Karpas-422 (cell line): ENCODE results near the gene TMEM179. TPM values are rescaled to one million over a fixed set of nuclear protein-coding genes. Genes with fewer than 3 reads are reported as not detected.

Experiments used
- DNase-seq: peaks from one replicate; pipeline ENCODE4 v3.0.0-alpha.2; 2015
- H2AFZ ChIP-seq: fragments of 200-600 bp; sonication (generic); 2 replicates; pipeline ENCODE4 v1.6.1; 2014; ENCODE audit warnings: antibody characterized with exemption, low read length, mixed read lengths
- H3K27ac ChIP-seq: fragments of 200-600 bp; sonication (generic); 2 replicates; pipeline ENCODE4 v1.5.1; 2014; ENCODE audit warnings: mild to moderate bottlenecking, low read length, moderate library complexity
- H3K27me3 ChIP-seq: fragments of 200-600 bp; sonication (generic); 2 replicates; pipeline ENCODE4 v1.6.1; 2014; ENCODE audit warnings: low read length, mixed read lengths
- H3K36me3 ChIP-seq: fragments of 200-600 bp; sonication (generic); 2 replicates; pipeline ENCODE4 v1.6.1; 2014; ENCODE audit warnings: low read length, mixed read lengths; ENCODE audit not compliant: insufficient read depth
- H3K4me1 ChIP-seq: fragments of 200-600 bp; sonication (generic); 2 replicates; pipeline ENCODE4 v1.6.1; 2014; ENCODE audit warnings: mild to moderate bottlenecking, low read length, mixed read lengths
- H3K4me2 ChIP-seq: fragments of 200-600 bp; sonication (generic); 2 replicates; pipeline ENCODE4 v1.6.1; 2014; ENCODE audit warnings: low read length, low read depth, mild to moderate bottlenecking; ENCODE audit not compliant: poor library complexity, severe bottlenecking
- H3K4me3 ChIP-seq: fragments of 200-600 bp; sonication (generic); 2 replicates; pipeline ENCODE4 v1.5.1; 2014; ENCODE audit warnings: mild to moderate bottlenecking, antibody characterized with exemption, low read length, mixed read lengths
- H3K79me2 ChIP-seq: fragments of 200-600 bp; sonication (generic); 2 replicates; pipeline ENCODE4 v1.6.1; 2014; ENCODE audit warnings: mild to moderate bottlenecking, low read length, mixed read lengths
- H3K9ac ChIP-seq: fragments of 200-600 bp; sonication (generic); 2 replicates; pipeline ENCODE4 v1.6.0; 2014; ENCODE audit warnings: low read length
- H3K9me2 ChIP-seq: fragments of 200-600 bp; sonication (generic), shearing (Covaris generic); replicated peaks from 2 replicates; pipeline ENCODE4 v1.6.0; 2014; ENCODE audit warnings: mild to moderate bottlenecking, low read length, moderate library complexity; ENCODE audit not compliant: insufficient read depth
- H3K9me3 ChIP-seq: fragments of 300-700, 200-600 bp; sonication (generic); 2 replicates; pipeline ENCODE4 v1.6.1; 2014; ENCODE audit warnings: low read length, mixed read lengths
- H4K20me1 ChIP-seq: fragments of 200-600 bp; sonication (generic); 2 replicates; pipeline ENCODE4 v1.6.1; 2014; ENCODE audit warnings: mild to moderate bottlenecking, antibody characterized with exemption, low read length, low read depth; ENCODE audit not compliant: insufficient read depth
- total RNA-seq: library from RNA; depleted of rRNA; stranded (reverse); fragments of >200 nt; shearing (Covaris generic); gene quantifications from 2 replicates; pipeline ENCODE4 v1.2.3, GENCODE V29; 2014; ENCODE audit warnings: low replicate concordance

The TMEM179 gene
- total RNA-seq, 1 experiment from 2014 or later = not detected

DNA sequence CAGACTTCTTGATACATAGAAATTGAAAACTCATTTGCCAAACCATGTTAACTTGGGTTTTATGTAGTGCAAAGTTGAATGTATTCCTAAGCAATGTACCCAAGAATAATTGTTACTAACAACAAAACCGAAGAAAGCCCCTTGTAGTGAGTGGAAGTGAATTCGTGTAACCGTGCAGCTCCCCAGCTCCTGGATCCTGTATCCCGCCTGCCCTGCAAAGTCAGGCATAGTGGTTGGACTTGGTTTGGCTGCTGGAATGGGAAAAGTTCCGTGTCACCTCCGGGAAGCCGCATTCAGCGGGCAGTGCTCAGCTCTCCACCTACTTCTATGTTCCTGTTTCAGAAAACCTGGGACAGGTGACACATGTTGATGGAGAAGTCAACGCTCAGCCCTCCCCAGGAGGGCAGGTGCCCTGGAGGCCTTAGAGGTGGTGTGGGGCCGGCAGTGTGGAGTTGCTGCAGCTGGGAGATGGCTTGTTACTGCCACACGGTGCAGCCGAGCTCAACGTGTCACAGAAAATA is 54.2 kb downstream of the TMEM179 start:
- no peaks in the 10 kb centered on the region for H3K27me3 ChIP-seq
- H3K4me2 ChIP-seq = no peak overlapping the region
- peaks cover 93% of the 10 kb centered on the region for H3K4me1 ChIP-seq
- no peak for DNase-seq
- H3K36me3 ChIP-seq = no peaks in the 10 kb centered on the region
- no peak overlapping the region for H3K9ac ChIP-seq
- H3K9me2 ChIP-seq = no peaks in the 10 kb centered on the region
- no peak overlapping the region for H2AFZ ChIP-seq
- H3K4me3 ChIP-seq = no peak overlapping the region
- H3K27ac ChIP-seq = peak overlapping the region; percentile 96; the same call in 1 of the 2 replicates
- H4K20me1 ChIP-seq = no peaks in the 10 kb centered on the region; the same call in 1 of the 2 replicates
- H3K9me3 ChIP-seq = no peaks in the 10 kb centered on the region
- H3K79me2 ChIP-seq = peaks cover 22% of the 10 kb centered on the region

DNA sequence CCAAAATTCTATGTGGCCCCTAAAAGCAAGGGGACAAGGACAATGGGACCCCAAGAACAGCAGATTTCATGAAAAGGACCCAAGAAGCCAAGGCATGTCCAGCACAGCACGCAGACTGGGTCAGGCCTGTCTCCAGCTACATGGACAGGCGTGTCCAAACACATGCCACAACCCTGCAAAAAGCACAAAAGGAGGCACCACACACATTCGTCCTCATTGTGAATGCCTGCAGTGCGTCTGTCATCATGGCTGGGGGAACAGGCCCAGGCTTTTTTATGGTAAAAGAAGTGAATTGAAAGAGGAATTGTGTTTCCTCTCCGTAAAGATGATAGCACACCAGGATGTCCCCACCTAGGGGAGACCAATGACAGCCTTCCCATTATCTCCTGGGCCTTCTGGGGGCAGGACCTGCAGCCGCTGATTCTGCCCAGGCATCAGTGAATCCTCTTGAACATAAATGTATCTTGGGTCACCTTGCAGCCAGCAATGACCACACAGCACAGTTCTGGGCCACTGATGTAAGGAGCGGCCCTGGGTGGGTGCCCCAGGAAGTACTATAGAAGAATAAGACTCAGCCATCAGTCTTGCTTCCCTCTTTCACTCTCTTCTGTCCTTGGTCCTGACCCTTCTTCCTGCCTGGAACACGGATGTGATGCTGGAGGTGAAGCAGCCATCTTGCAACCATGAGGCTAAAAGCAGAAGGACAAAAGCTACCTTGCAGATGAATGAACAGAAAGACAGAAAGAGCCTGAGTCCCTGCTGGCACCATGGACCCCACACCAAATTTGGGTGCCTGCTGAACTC is 54.8 kb downstream of the TMEM179 start:
- Histone ChIP-seq H3K9ac (peak overlapping the region; percentile 14; the same call in 1 of the 2 replicates), H3K27ac (peak overlapping the region; percentile 96), H3K4me3 (no peak overlapping the region), H3K36me3 (no peaks in the 10 kb centered on the region), H3K9me3 (no peaks in the 10 kb centered on the region), H3K79me2 (peaks cover 15% of the 10 kb centered on the region), H3K4me2 (no peak overlapping the region), H4K20me1 (no peaks in the 10 kb centered on the region; the same call in 1 of the 2 replicates), H3K27me3 (no peaks in the 10 kb centered on the region), H2AFZ (no peak overlapping the region), H3K4me1 (peaks cover 93% of the 10 kb centered on the region), H3K9me2 (no peaks in the 10 kb centered on the region)
- DNase-seq = no peak

DNA sequence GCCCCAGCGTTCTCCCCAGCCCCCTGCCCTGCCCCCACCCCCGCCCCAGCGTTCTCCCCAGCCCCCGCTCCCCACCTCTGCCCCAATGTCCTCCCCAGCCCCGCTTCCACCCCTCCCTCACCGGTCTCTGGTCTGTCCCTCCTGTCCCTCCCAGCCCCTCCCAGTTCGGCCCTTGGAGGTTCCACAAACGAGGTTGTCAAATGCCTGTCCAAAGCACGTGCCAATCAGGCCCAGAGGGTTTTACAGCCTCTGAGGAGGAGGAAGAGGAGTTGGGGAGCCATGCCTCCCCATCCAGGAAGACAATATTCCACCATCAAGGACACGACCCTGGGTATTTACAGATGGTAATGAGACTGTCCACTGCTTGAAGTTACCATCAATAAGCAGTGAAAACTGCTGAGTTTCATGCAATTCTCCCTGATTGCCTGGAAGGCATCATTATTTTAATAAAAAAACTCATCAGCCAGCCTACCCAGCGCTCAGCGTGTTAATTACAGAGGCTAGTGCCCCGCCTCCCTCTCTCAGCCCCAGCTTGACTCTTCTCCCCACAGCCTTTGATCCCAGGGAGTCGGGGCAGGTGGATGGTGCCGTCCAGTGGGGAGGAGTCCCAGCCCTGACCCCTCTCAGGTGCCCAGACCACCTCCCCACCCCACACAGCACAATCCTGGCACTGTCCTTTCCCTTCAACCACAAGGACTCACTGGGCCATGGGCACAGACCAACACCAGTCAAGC is 55.6 kb downstream of the TMEM179 start:
- Histone ChIP-seq H3K79me2 (peaks cover 8% of the 10 kb centered on the region; the same call in 1 of the 2 replicates), H3K4me1 (peaks cover 93% of the 10 kb centered on the region), H3K27ac (peak overlapping the region; percentile 96), H3K27me3 (no peaks in the 10 kb centered on the region), H3K9me3 (no peaks in the 10 kb centered on the region), H3K9me2 (no peaks in the 10 kb centered on the region), H4K20me1 (no peaks in the 10 kb centered on the region; the same call in 1 of the 2 replicates), H2AFZ (no peak overlapping the region), H3K9ac (peak overlapping the region; percentile 14; the same call in 1 of the 2 replicates), H3K36me3 (no peaks in the 10 kb centered on the region), H3K4me2 (no peak overlapping the region), H3K4me3 (no peak overlapping the region)
- no peak for DNase-seq

DNA sequence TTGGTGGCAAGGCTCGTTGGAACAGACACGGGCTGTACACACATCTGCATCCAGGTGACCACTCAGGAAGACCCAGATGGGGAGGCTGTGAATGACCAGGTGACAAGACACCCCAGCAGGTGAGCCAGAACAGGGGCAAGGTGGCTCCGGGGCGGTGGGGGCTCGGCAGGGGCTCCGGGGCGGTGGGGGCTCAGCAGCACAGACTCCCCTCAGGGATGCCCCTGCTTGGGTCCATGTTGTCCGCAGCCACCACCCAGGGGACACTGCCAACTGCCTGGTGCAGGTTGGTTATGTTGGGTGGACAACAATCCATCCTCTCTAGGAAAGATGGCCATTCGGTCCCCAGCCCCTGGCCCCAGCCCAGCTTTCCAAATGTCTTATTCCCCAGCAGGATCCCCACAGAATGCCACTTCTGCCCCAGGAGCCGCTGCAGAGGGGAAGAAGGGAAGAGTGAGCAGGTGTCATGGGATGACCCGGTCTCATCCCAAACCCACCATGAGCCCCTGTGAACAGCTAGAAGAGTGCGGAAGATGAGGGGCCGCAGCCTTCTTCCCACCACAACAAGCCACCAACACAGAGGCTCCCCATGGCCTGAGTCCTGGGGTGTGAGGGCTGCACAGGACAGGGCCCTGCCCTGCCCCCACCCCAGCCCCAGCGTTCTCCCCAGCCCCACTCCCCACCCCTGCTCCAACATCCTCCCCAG is 56.4 kb downstream of the TMEM179 start:
- DNase-seq = no peak
- Histone ChIP-seq H3K27ac (peak overlapping the region; percentile 32; the same call in 1 of the 2 replicates), H2AFZ (no peak overlapping the region), H3K9ac (no peak overlapping the region), H4K20me1 (no peaks in the 10 kb centered on the region; the same call in 1 of the 2 replicates), H3K4me2 (no peak overlapping the region), H3K36me3 (no peaks in the 10 kb centered on the region), H3K4me1 (peaks cover 93% of the 10 kb centered on the region), H3K27me3 (no peaks in the 10 kb centered on the region), H3K9me3 (no peaks in the 10 kb centered on the region), H3K4me3 (no peak overlapping the region), H3K79me2 (peaks cover 5% of the 10 kb centered on the region; the same call in 1 of the 2 replicates), H3K9me2 (no peaks in the 10 kb centered on the region)

DNA sequence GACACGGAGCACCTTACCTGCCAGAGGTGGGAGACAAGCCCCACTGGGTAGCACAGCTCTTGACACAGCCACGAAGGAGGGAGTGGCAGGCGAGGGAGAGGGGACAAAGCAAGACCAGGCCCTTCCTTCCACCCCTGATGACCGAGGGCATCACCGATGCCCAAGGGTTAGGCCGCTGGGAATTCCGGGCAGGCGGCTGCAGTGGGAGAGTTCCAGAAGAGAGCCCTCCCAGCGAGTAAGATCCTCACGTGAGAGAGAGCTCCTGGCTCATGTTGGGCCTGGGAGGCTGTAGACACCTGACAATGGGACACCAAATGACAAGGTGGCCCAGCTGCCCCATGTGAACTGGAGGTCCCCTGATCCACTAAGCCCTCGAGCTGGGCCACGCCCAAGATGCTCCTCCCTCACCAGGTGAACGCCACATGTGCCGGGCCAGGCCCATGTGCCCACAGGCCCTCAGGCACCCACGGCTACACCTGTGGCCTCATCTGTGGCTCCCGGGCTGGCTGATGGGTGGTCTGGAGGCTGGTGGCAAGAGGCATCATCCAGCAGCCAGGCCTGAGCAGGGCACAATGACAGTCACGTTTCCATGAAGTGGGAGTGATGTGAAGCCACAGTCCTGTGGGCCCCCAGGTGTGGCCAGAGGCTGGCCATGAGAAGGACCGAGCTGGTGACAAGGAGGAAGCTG is 57.1 kb downstream of the TMEM179 start:
- no peak overlapping the region for H3K4me2 ChIP-seq
- H3K79me2 ChIP-seq = peaks cover 2% of the 10 kb centered on the region; the same call in 1 of the 2 replicates
- H4K20me1 ChIP-seq = no peaks in the 10 kb centered on the region; the same call in 1 of the 2 replicates
- H3K9me2 ChIP-seq = no peaks in the 10 kb centered on the region
- H3K9me3 ChIP-seq = no peaks in the 10 kb centered on the region
- H2AFZ ChIP-seq = no peak overlapping the region
- H3K27me3 ChIP-seq = no peaks in the 10 kb centered on the region
- no peak for DNase-seq
- H3K4me1 ChIP-seq = peaks cover 93% of the 10 kb centered on the region
- no peaks in the 10 kb centered on the region for H3K36me3 ChIP-seq
- H3K4me3 ChIP-seq = no peak overlapping the region
- no peak overlapping the region for H3K9ac ChIP-seq
- peak overlapping the region; percentile 32; the same call in 1 of the 2 replicates for H3K27ac ChIP-seq

DNA sequence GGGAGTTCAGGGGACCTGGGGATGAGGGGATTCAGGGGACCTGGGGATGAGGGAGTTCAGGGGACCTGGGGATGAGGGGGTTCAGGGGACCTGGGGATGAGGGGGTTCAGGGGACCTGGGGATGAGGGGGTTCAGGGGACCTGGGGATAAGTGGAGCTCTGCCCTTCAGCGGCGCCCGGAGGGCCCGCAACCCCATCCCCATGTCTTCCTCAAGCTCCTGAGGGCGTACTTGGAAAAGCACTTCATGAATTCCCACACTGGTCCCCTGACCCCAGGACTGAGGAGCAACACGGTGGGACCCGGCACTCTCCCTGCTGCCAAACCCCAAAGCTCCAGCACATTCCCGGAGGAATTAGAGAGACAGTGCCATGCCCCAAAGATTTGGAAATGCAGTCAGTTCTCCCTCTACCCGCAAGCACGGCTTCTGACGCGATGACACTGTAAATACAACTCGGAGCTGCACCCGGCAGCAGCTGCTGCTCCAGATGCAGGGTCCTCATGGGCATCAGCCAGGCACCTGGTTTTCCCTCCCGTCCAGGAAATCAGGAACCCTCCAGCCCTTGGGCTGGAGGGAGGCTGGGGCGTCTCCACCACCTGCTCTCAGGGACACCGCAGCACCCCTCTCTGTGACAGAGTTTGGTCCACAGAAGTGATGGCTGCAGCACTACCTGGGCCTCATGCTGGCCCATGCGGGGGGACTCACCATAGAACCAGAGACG is 57.8 kb downstream of the TMEM179 start:
- Histone ChIP-seq H3K4me2 (no peak overlapping the region), H3K9ac (no peak overlapping the region), H3K9me3 (no peaks in the 10 kb centered on the region), H3K9me2 (no peaks in the 10 kb centered on the region), H3K36me3 (peaks cover 5% of the 10 kb centered on the region), H3K79me2 (peaks cover 4% of the 10 kb centered on the region; the same call in 1 of the 2 replicates), H4K20me1 (no peaks in the 10 kb centered on the region; the same call in 1 of the 2 replicates), H3K4me3 (no peak overlapping the region), H3K27me3 (no peaks in the 10 kb centered on the region), H3K27ac (peak overlapping the region; percentile 32; the same call in 1 of the 2 replicates), H3K4me1 (peaks cover 93% of the 10 kb centered on the region), H2AFZ (no peak overlapping the region)
- no peak for DNase-seq

DNA sequence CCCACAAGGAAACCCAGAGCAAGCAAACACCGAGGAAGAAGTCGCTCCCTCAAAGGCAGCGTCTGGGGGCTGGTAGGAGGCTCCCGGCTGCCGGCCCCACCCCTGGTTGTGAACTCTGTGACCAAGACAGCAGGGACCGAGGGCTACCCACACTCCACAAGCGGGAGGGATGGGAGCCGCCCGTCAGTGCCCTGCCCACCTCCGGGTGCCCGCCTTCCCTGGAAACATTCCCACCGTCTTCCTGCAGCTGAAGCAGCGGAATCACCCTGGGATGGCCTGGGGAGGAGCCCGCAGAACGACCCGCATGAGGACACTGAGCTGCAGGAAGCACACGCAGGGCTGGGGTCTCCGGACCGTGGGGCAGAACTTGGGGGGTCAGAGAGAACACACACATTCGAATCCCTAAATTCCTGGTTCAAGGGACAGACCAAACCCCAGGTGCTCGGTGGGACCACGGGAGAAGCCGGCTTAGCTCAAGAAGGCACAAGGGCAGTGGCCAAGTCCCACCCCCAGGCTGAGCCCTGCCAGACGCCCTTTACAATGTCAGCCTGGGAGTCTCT is 58.5 kb downstream of the TMEM179 start:
- Histone ChIP-seq H3K4me1 (peaks cover 93% of the 10 kb centered on the region), H3K9me2 (no peaks in the 10 kb centered on the region), H3K79me2 (peaks cover 7% of the 10 kb centered on the region; the same call in 1 of the 2 replicates), H3K27ac (peak overlapping the region; percentile 96; the same call in 1 of the 2 replicates), H3K9ac (no peak overlapping the region), H3K36me3 (peaks cover 10% of the 10 kb centered on the region), H3K4me2 (peak overlapping the region; percentile 12), H4K20me1 (no peaks in the 10 kb centered on the region; the same call in 1 of the 2 replicates), H2AFZ (no peak overlapping the region), H3K9me3 (no peaks in the 10 kb centered on the region), H3K4me3 (no peak overlapping the region), H3K27me3 (no peaks in the 10 kb centered on the region)
- DNase-seq = no peak
